Breast epithelium (tissue), 4 donors: ENCODE data around the gene TRPV3. TPM values are rescaled to one million over a fixed set of nuclear protein-coding genes. Genes with fewer than 3 reads are reported as not detected.

Experiments used
- DNase-seq, 2 donors: peaks; one replicate each; pipeline ENCODE4 v3.0.0-alpha.2; 2019; ENCODE audit warnings: low spot score in 2 of 2
- H3K27ac ChIP-seq, 2 donors: fragments of 200-600 bp; sonication (generic) in 1 of 2; one replicate each; pipeline ENCODE4 v1.5.1; 2016 to 2019; ENCODE audit warnings: mild to moderate bottlenecking in 1 of 2
- H3K27me3 ChIP-seq, 2 donors: fragments of 200-600 bp; sonication (generic) in 1 of 2; one replicate each; pipeline versions ENCODE4 v1.5.1 to v1.6.0; 2017 to 2019; ENCODE audit warnings: control low read depth in 1 of 2, mild to moderate bottlenecking in 1 of 2
- H3K36me3 ChIP-seq: fragments of 200-600 bp; one replicate; pipeline ENCODE4 v1.5.1; 2019
- H3K4me1 ChIP-seq, 2 donors: fragments of 200-600 bp; sonication (generic); one replicate each; pipeline ENCODE4 v1.5.1; 2016 to 2019; ENCODE audit warnings: control low read depth in 1 of 2
- H3K4me3 ChIP-seq, 3 donors: fragments of 200-600 bp; sonication (generic); 1 replicate in 2 of 3; 2 replicates in 1 of 3; pipeline ENCODE4 v1.5.1; 2016 to 2019; ENCODE audit warnings: mild to moderate bottlenecking in 3 of 3, moderate library complexity in 2 of 3
- H3K9me3 ChIP-seq, 2 donors: fragments of 200-600 bp; sonication (generic) in 1 of 2; one replicate each; pipeline ENCODE4 v1.5.1; 2016 to 2019; ENCODE audit warnings: control low read depth in 1 of 2
- POLR2A ChIP-seq: fragments of 450-650 bp; IDR thresholded peaks from one replicate; pipeline ENCODE4 v1.6.1; 2016; ENCODE audit warnings: antibody characterized with exemption, mild to moderate bottlenecking, moderate library complexity
- POLR2AphosphoS5 ChIP-seq, 3 donors: sonication (generic); formaldehyde crosslinking; IDR thresholded peaks; one replicate each; pipeline ENCODE4 v1.6.1; 2017; ENCODE audit warnings: antibody characterized with exemption in 3 of 3
- intact Hi-C: fragments of 100-400 bp; cut with DNase I; formaldehyde crosslinking; loops from one replicate; pipeline ENCODE4 v1.15.1; 2023; ENCODE audit warnings: low total_unique reads
- total RNA-seq, 3 donors: library from RNA; depleted of rRNA; stranded (reverse); fragments of >200 nt; gene quantifications; one replicate each; pipeline ENCODE4 v1.1.0, GENCODE V29; 2016
- TF ChIP-seq, protein P1 (sequence below), 3 donors: fragments of 450-650 bp; IDR thresholded peaks; one replicate each; pipeline ENCODE4 v1.5.1; 2016 to 2017; ENCODE audit warnings: antibody characterized with exemption in 3 of 3, mild to moderate bottlenecking in 3 of 3, moderate library complexity in 3 of 3

The TRPV3 gene
- total RNA-seq, 3 donors from 2014 or later: 0.98 to 1.1 (median 1.0) TPM

DNA sequence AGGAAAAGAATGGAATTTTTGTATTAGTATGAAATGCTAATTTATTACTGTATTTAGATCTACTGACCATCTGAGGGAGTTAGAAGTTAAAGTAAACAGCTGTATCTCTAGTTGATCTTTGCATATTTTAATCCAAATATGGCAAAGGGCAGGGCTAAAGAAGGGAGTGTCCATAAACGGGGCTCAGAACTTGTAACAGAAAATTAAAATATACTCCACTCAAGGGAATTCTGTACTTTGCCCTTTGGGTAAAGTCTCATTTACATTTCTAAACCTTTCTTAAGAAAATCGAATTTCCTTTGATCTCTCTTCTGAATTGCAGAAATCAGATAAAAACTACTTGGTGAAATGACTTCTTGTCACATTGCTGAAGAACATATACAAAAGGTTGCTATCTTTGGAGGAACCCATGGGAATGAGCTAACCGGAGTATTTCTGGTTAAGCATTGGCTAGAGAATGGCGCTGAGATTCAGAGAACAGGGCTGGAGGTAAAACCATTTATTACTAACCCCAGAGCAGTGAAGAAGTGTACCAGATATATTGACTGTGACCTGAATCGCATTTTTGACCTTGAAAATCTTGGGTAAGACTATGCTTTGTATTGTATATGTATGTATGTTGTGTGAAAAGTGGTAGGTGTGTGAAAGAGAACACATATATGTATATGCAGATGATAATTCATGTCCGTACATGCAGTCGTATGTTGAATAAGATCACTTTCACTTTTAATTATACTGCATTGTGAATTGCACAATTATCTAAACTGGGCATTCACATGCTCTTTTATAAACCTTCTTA, 81.6 kb downstream of the TRPV3 start, which contains the start of gene ASPA:
TSS of gene ASPA (plus strand) at position 186 of the 799 bp plus-strand sequence. CDS start at position 349, 163 bp downstream.
- intact Hi-C loops: no loop called here
- Histone ChIP-seq H3K4me3 (peak within 1 kb of the TSS; percentile 36 to 60 (median 40)), H3K27me3 (no peaks in the 10 kb centered on the region), H3K4me1 (no peaks in the 10 kb centered on the region), H3K9me3 (no peaks in the 10 kb centered on the region), H3K27ac (peak within 1 kb of the TSS; percentile 34 to 62), H3K36me3 (no peaks in the 10 kb centered on the region)
- no peak for DNase-seq
- TF ChIP-seq POLR2AphosphoS5 (IDR thresholded peaks at IDR 0.05) (no peak), POLR2A (no peak)
- TF ChIP-seq, protein P1, sequence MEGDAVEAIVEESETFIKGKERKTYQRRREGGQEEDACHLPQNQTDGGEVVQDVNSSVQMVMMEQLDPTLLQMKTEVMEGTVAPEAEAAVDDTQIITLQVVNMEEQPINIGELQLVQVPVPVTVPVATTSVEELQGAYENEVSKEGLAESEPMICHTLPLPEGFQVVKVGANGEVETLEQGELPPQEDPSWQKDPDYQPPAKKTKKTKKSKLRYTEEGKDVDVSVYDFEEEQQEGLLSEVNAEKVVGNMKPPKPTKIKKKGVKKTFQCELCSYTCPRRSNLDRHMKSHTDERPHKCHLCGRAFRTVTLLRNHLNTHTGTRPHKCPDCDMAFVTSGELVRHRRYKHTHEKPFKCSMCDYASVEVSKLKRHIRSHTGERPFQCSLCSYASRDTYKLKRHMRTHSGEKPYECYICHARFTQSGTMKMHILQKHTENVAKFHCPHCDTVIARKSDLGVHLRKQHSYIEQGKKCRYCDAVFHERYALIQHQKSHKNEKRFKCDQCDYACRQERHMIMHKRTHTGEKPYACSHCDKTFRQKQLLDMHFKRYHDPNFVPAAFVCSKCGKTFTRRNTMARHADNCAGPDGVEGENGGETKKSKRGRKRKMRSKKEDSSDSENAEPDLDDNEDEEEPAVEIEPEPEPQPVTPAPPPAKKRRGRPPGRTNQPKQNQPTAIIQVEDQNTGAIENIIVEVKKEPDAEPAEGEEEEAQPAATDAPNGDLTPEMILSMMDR (IDR thresholded peaks at IDR 0.05): no peak

DNA sequence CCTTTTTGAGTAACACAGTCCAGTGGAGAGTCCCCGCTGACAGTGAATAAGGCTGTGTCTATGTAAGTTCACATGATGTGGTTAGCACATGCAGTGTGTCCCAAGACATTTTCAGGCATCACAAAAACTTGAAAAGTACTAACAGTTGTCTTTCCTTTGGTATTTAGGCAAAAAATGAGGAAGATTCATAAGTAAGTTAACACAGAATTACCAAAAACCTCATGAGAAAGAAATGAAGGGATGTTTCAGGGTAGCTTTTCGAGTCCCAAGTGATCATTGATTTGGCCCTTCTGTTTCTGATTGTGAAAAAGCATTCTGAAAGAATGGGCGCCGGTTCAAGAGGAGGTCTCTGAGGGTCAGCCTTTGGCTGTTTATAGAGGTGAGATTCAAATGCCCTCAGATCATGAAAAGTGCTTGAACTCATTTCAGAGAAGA, 82.3 kb downstream of the TRPV3 start:
- H3K36me3 ChIP-seq: no peaks in the 10 kb centered on the region
- no peaks in the 10 kb centered on the region for H3K4me1 ChIP-seq
- H3K27me3 ChIP-seq: no peaks in the 10 kb centered on the region
- no peak for DNase-seq
- intact Hi-C loops: no loop called here
- H3K9me3 ChIP-seq: no peaks in the 10 kb centered on the region
- TF ChIP-seq POLR2A (no peak), POLR2AphosphoS5 (IDR thresholded peaks at IDR 0.05) (no peak)
- TF ChIP-seq, protein P1 (IDR thresholded peaks at IDR 0.05): no peak
- H3K27ac ChIP-seq: peak overlapping the region; percentile 34 to 62
- peak overlapping the region in 1 of 3 donors; percentile 60 for H3K4me3 ChIP-seq

DNA sequence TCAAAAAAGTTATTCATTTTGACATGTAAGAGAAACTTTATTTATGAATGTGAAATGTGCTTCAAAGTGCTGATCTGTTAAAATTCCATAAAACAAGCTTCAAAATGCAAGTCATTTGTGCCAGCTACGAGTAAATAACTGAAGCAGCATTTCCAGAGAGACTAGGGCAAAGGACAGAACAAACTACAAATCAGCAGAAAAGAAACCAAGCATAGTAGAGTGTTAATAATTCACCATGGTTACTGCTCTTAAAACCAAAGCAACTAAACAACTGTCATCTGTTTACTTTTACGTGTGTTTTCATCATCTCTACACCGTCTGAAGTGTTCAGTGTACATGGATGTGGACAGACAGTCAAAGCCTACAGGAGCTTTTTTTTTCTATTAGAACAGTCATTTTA, 83.4 kb downstream of the TRPV3 start:
- H3K27me3 ChIP-seq: no peaks in the 10 kb centered on the region
- peak overlapping the region; percentile 14 to 62 for H3K27ac ChIP-seq
- H3K36me3 ChIP-seq: no peaks in the 10 kb centered on the region
- intact Hi-C loops: no loop called here
- H3K4me3 ChIP-seq: no peak overlapping the region
- H3K4me1 ChIP-seq: no peaks in the 10 kb centered on the region
- DNase-seq: no peak
- TF ChIP-seq POLR2AphosphoS5 (IDR thresholded peaks at IDR 0.05) (no peak), POLR2A (no peak)
- TF ChIP-seq, protein P1 (IDR thresholded peaks at IDR 0.05): no peak
- no peaks in the 10 kb centered on the region for H3K9me3 ChIP-seq

DNA sequence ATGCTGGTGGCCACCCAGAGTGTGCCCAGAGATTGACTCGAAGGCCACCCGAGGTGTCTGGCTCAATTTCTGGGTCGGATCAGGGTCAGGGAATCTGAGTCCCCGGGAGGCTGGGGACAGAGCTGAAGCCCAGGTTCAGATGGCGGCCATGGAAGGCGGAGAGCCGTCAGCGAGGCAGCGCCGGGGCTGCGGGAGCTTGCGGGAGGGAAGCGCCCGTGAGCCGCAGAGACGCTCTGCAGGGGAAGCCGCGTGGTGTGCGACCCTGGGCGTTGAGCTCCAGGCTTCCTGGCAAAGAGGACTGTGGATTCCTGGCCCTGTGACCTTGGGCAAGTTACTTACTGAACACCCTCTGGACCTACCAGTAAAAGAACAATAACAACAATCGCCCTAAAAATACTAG, 85.5 kb downstream of the TRPV3 start:
- no peak overlapping the region for H3K27ac ChIP-seq

DNA sequence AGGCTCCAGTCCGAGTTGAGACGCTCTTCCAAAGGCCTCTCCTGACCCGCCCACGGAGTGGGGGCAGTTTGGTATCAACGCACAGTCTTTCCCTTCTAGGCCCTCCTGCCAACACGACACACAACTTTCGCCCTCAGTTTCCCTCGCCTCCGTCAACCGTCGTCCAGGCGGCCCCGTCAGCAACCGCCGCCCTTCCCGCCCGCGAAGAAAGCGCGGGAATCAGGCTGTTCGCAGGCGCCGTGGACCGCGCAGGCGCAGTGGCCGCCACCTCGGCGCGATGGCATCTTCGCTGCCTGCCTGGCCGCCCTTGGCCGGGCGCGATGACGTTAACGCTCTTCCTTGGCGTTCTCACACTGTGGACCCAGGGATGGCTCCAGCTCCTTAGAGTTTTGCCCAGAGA, 86.0 kb downstream of the TRPV3 start, which contains the start of gene SPATA22:
TSS of gene SPATA22 (minus strand) at position 221 of the 400 bp plus-strand sequence. CDS start 2,494 bp downstream, outside the sequence.
- Histone ChIP-seq H3K27ac (no peak within 1 kb of the TSS), H3K36me3 (no peaks in the 10 kb centered on the region), H3K4me1 (no peaks in the 10 kb centered on the region), H3K27me3 (no peaks in the 10 kb centered on the region), H3K4me3 (no peak within 1 kb of the TSS), H3K9me3 (no peaks in the 10 kb centered on the region)
- intact Hi-C loops: no loop called here
- no peak for TF ChIP-seq POLR2AphosphoS5 (IDR thresholded peaks at IDR 0.05)
- no peak for TF ChIP-seq POLR2A
- TF ChIP-seq, protein P1 (IDR thresholded peaks at IDR 0.05): no peak
- no peak for DNase-seq

More for the DNA sequence above, 85.5 kb downstream of the TRPV3 start:
- Histone ChIP-seq H3K27me3 (no peaks in the 10 kb centered on the region), H3K4me1 (no peaks in the 10 kb centered on the region), H3K36me3 (no peaks in the 10 kb centered on the region), H3K4me3 (no peak overlapping the region), H3K9me3 (no peaks in the 10 kb centered on the region)
- DNase-seq: no peak
- intact Hi-C loops: no loop called here
- TF ChIP-seq, protein P1 (IDR thresholded peaks at IDR 0.05): no peak
- no peak for TF ChIP-seq POLR2AphosphoS5 (IDR thresholded peaks at IDR 0.05)
- no peak for TF ChIP-seq POLR2A
